DND-41 (cell line): ENCODE results near the gene CEP70.
"Not testable (repeated sequence)": the region's sequence is repeated elsewhere in the genome, so short reads cannot be mapped to it uniquely, and the experiment has no call there.

Experiments
- ATAC-seq: fragments of 200-7000 bp; cut with Tn5 transposase; 3 replicates; pipeline ENCODE4 v1.9.1; 2021; ENCODE audit warnings: low read depth; ENCODE audit not compliant: insufficient read depth
- DNase-seq: peaks from one replicate; pipeline ENCODE4 v3.0.0-alpha.2; 2020
- H2AFZ ChIP-seq: 2 replicates; pipeline ENCODE4 v1.6.0; 2012; ENCODE audit warnings: low read depth, low read length
- H3K27ac ChIP-seq: 2 replicates; pipeline ENCODE4 v1.5.1; 2012; ENCODE audit warnings: low read length, inconsistent platforms
- H3K27me3 ChIP-seq: fragments of 200-600 bp; sonication (generic); 2 replicates; pipeline ENCODE4 v1.6.0; 2012; ENCODE audit warnings: low read length, mild to moderate bottlenecking, inconsistent platforms; ENCODE audit not compliant: insufficient read depth, poor library complexity
- H3K36me3 ChIP-seq: 2 replicates; pipeline ENCODE4 v1.5.1; 2012; ENCODE audit warnings: low read length, inconsistent platforms; ENCODE audit not compliant: insufficient read depth
- H3K4me1 ChIP-seq: 2 replicates; pipeline ENCODE4 v1.5.1; 2012; ENCODE audit warnings: mild to moderate bottlenecking, low read length; ENCODE audit not compliant: insufficient read depth
- H3K4me2 ChIP-seq: 2 replicates; pipeline ENCODE4 v1.6.0; 2012; ENCODE audit warnings: mild to moderate bottlenecking, moderate library complexity, low read length, inconsistent platforms; ENCODE audit not compliant: insufficient read depth
- H3K4me3 ChIP-seq, 2 experiments: fragments of 200-600 bp in 1 of 2; shearing (Covaris generic) in 1 of 2; 2 replicates each; pipeline ENCODE4 v1.5.1; 2012 to 2016; ENCODE audit warnings: inconsistent platforms in 2 of 2, low read length in 2 of 2, mild to moderate bottlenecking in 2 of 2, low read depth in 1 of 2, moderate library complexity in 1 of 2
- H3K79me2 ChIP-seq: 2 replicates; pipeline ENCODE4 v1.6.0; 2012; ENCODE audit warnings: low read length, inconsistent platforms; ENCODE audit not compliant: insufficient read depth
- H3K9ac ChIP-seq: 2 replicates; pipeline ENCODE4 v1.6.0; 2012; ENCODE audit warnings: low read depth, mild to moderate bottlenecking, inconsistent platforms, low read length, moderate library complexity
- H3K9me3 ChIP-seq: 2 replicates; pipeline ENCODE4 v1.5.1; 2012; ENCODE audit warnings: low read length, moderate library complexity, mild to moderate bottlenecking, inconsistent platforms; ENCODE audit not compliant: insufficient read depth, severe bottlenecking
- H4K20me1 ChIP-seq: 2 replicates; pipeline ENCODE4 v1.6.0; 2012; ENCODE audit warnings: low read length; ENCODE audit not compliant: insufficient read depth
- EZH2 ChIP-seq: IDR thresholded peaks from 3 replicates; pipeline ENCODE4 v1.6.1; 2012; ENCODE audit warnings: borderline replicate concordance, low read depth, mild to moderate bottlenecking, moderate library complexity, low read length, inconsistent platforms; ENCODE audit not compliant: severe bottlenecking
- TF ChIP-seq, protein P1 (sequence below): IDR thresholded peaks from 2 replicates; pipeline ENCODE4 v1.5.1; 2012; ENCODE audit warnings: borderline replicate concordance, low read length, moderate library complexity, mild to moderate bottlenecking; ENCODE audit not compliant: poor library complexity, severe bottlenecking; ENCODE audit errors: extremely low read depth

CEP70 gene

GRCh38 chr3:138578961-138579574, 15.0 kb downstream of the CEP70 start:
- no peaks in the 10 kb centered on the region for H3K9me3 ChIP-seq
- TF ChIP-seq, protein P1, sequence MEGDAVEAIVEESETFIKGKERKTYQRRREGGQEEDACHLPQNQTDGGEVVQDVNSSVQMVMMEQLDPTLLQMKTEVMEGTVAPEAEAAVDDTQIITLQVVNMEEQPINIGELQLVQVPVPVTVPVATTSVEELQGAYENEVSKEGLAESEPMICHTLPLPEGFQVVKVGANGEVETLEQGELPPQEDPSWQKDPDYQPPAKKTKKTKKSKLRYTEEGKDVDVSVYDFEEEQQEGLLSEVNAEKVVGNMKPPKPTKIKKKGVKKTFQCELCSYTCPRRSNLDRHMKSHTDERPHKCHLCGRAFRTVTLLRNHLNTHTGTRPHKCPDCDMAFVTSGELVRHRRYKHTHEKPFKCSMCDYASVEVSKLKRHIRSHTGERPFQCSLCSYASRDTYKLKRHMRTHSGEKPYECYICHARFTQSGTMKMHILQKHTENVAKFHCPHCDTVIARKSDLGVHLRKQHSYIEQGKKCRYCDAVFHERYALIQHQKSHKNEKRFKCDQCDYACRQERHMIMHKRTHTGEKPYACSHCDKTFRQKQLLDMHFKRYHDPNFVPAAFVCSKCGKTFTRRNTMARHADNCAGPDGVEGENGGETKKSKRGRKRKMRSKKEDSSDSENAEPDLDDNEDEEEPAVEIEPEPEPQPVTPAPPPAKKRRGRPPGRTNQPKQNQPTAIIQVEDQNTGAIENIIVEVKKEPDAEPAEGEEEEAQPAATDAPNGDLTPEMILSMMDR: no peak
- TF ChIP-seq EZH2: no peak
- H3K9ac ChIP-seq: peak overlapping the region; percentile 60
- peaks cover 50% of the 10 kb centered on the region for H3K79me2 ChIP-seq
- H3K27me3 ChIP-seq: no peaks in the 10 kb centered on the region
- DNase-seq (peak; percentile 72), ATAC-seq (peak; percentile 63)
- peak overlapping the region in 1 of 2 experiments; percentile 51; a peak in 2 of 4 replicates for H3K4me3 ChIP-seq
- H4K20me1 ChIP-seq: no peaks in the 10 kb centered on the region
- H3K27ac ChIP-seq: peak overlapping the region; percentile 97
- H2AFZ ChIP-seq: peak overlapping the region; percentile 69
- peaks cover 50% of the 10 kb centered on the region for H3K4me1 ChIP-seq
- H3K36me3 ChIP-seq: no peaks in the 10 kb centered on the region
- peak overlapping the region; percentile 51 for H3K4me2 ChIP-seq

GRCh38 chr3:138578141-138578540, 15.9 kb downstream of the CEP70 start:
- peak overlapping the region; percentile 60 for H3K9ac ChIP-seq
- H3K4me1 ChIP-seq: peaks cover 49% of the 10 kb centered on the region
- peak overlapping the region; percentile 97 for H3K27ac ChIP-seq
- H4K20me1 ChIP-seq: no peaks in the 10 kb centered on the region
- H3K4me2 ChIP-seq: peak overlapping the region; percentile 51
- no peaks in the 10 kb centered on the region for H3K27me3 ChIP-seq
- peak overlapping the region; percentile 9 to 51; a peak in 2 of 4 replicates for H3K4me3 ChIP-seq
- H3K79me2 ChIP-seq: peaks cover 41% of the 10 kb centered on the region
- ATAC-seq (peak; percentile 84), DNase-seq (peak; percentile 66)
- H3K36me3 ChIP-seq: no peaks in the 10 kb centered on the region
- peak overlapping the region; percentile 69 for H2AFZ ChIP-seq
- H3K9me3 ChIP-seq: peaks cover 3% of the 10 kb centered on the region
- TF ChIP-seq, protein P1: no peak
- no peak for TF ChIP-seq EZH2

DNA sequence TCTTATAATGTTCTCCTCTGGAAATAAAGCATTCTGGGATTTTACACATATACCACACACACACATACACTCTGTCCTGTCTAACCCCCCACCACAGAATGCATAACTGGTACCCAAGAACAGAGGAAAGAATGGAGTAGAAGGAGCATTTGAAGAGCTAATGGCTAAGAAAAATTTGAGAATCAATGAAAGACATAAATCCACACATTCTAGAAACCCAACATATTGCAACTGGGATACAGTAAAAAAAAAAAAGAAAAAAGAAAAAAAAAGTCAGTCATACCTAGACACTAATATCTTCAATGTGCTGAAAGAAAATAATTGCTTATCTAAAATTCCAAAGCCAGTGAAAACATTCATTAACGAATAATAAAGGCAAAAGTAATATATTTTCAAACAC, 20.9 kb downstream of the CEP70 start:
- Histone ChIP-seq H3K4me2 (no peak overlapping the region), H4K20me1 (no peaks in the 10 kb centered on the region), H3K36me3 (peaks cover 12% of the 10 kb centered on the region; the same call in 1 of the 2 replicates), H3K9ac (no peak overlapping the region), H3K9me3 (peaks cover 3% of the 10 kb centered on the region), H3K4me3 (no peak overlapping the region), H3K79me2 (no peaks in the 10 kb centered on the region), H3K4me1 (peaks cover 12% of the 10 kb centered on the region), H3K27ac (no peak overlapping the region), H2AFZ (no peak overlapping the region), H3K27me3 (no peaks in the 10 kb centered on the region)
- ATAC-seq (no peak), DNase-seq (no peak)
- TF ChIP-seq, protein P1: no peak
- no peak for TF ChIP-seq EZH2

GRCh38 chr3:138569624-138570023, 24.4 kb downstream of the CEP70 start:
- peaks cover 23% of the 10 kb centered on the region; the same call in 1 of the 2 replicates for H3K36me3 ChIP-seq
- H3K4me2 ChIP-seq, H3K4me1 ChIP-seq, DNase-seq, H4K20me1 ChIP-seq, H2AFZ ChIP-seq, H3K9ac ChIP-seq, H3K27ac ChIP-seq, H3K79me2 ChIP-seq, H3K4me3 ChIP-seq, H3K27me3 ChIP-seq, H3K9me3 ChIP-seq, ATAC-seq: not testable (repeated sequence)
